HG03342 (cell line): ENCODE data around the gene FFAR4.

Experiments used
- ATAC-seq: cut with Tn5 transposase; IDR thresholded peaks from one replicate; pipeline ENCODE4 v1.9.1; 2021; ENCODE audit warnings: mild to moderate bottlenecking, moderate library complexity; ENCODE audit not compliant: unreplicated experiment

The FFAR4 gene

DNA sequence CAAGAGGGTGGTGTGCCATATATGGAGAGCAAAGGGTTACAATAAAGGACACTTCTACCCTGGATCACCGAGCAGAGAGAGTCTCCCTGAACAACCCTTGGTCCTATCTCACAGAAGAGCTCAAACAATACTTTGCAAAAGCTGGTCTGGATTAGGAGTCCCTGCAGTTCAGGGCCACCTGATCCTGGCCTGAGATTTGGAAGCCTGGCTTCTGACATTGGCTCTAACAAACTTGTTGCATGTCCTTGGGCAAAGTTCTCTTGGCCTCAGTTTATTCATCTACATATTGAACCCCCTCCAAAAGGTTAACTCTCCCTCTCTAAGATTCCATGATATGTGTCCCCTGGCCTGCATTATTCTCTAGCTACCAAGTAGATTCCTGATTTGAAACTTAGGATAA lies 32.9 kb downstream of the FFAR4 start:
- ATAC-seq: no peak

DNA sequence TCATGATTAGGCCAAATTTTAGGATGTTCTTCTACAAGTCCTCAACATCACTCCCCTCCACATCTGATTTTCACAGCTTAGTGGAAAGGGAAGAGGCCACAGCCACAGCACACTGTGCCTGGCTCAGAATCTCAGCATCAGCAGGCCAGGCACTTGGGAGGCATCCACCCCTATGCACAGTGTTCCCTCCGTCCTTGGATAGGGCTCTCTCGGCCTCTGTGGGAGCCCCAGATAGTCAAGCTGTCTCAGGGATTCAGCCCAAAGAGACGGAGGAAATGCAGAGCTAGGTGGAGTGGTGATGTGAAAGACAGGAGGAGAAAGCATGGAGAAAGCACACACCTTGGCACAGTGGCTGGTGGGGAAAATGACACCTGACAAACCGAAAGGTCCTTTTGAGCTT lies 33.3 kb downstream of the FFAR4 start:
- ATAC-seq: no peak

DNA sequence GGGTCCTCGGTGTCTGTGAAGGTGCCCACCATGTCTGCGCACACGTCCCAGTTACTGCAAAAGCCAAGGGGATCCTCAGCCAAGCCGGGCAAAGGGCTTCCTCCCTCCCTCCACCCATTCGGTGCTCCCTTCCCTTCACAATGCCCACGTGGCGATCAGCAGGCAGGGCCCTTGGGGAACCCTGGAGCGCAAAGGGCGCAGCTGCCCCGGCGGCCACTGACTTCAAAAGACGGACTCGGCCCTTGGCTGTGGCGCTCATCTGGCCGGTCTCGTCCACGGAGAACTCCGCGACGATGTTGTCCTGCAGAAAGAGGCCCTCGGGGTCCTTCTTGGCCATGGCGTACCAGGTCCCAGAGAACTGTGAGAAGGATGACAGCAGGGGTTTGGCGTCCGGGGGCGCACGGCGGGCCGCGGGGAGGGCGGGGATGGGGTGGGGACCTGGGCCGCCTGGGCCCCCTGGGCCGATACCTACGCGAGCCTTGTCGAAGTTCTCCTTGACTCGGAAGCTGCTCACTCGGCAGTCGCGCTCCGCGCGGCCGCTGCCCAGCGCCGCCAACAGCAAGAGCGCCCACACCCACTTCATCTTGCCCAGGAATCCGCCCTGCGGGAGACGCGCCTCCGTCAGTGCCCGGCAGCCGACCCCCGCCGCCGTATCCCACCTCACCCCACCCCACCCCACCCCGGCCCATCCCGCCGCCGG lies 34.1 kb downstream of the FFAR4 start:
- ATAC-seq: no peak

DNA sequence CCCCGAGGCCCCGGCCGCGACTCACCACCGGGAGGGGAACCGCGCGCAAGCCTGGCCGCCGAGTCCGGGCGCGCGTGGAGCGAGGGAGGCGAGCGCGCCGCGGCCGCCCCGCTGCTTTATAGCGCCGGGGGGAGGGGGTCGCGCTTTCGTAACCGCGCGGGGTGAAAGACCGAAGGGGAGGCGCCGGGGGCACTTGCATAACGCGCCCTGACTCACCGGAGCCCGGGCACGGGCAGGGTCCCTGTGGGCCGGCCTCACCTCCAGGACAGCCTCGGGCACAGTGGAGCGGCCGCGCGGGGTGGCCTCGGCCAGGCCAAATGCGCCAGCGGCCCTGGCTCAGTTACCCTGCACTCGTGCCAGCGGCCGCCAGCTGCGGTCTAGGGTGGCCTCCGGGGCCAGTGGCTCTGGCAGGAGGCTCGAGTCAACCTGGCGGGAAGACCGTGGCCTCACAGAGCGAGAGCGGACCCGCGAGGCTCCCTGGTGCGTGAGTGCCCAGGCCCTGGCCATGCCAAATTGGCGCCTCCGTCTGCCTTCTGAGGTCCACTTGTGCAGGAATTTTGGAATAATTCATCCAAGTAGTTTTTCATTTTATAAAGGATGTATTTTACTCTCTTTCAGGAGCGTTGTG lies 34.8 kb downstream of the FFAR4 start, which contains the start of gene RBP4:
Gene RBP4, minus strand, starts transcription at position 90 of the 628 bp plus-strand sequence. CDS start 207 bp downstream, outside the sequence.
- ATAC-seq: no peak

DNA sequence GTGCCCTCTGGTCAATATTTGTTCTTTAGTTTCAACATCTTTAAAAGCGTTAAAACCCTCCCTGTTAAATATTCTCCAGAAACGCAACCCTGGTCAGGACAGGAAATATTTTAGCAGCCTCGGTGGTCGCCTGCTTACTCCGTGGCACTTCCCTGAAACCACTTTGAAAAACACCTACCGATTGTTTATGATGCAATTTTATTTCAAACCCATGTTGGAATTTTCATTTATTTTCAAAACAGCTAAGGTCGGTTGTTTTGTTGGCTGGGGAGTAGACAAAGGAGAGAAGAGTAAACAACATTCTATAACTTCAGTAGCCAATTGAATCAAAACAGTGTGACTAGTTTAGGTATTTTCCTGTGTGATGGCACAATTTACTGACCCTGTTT lies 35.3 kb downstream of the FFAR4 start:
- ATAC-seq: no peak

DNA sequence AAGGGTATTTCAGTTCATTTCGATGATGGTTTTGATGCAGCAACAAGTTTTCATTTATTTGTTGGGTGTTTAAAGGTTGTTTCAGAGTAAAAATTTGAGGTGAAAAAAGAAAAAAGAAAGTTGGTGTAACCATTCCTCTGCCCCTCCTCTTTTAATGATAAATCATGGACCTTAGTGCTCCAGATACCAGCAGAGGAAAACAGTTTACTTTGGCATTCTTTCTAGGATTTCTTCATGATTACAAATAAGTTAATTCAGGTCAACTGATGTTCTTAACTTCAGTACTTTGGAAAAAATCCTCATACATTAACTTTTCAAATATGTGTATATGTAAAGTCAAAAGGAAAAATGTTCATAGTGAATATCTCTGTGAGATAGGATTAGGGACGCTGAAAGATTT lies 36.6 kb downstream of the FFAR4 start:
- no peak for ATAC-seq

DNA sequence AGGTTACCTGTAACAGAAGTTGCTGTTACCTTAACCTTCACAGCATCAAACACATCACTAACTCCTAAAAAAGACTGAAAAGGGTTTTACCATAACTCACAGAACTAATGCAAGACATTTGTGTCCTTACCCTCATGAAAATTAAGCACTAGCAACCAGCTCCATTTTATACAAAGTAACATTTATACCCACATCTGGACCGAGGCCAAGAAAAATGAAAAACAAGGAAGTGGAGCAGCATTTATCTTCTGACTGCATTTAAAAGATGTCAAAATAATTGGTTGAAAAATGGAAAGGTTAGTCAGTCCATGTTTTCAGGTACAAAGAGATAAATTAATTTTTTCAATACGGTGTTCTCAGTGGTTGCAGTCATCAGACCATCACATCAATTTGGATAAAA lies 37.7 kb downstream of the FFAR4 start:
- no peak for ATAC-seq

DNA sequence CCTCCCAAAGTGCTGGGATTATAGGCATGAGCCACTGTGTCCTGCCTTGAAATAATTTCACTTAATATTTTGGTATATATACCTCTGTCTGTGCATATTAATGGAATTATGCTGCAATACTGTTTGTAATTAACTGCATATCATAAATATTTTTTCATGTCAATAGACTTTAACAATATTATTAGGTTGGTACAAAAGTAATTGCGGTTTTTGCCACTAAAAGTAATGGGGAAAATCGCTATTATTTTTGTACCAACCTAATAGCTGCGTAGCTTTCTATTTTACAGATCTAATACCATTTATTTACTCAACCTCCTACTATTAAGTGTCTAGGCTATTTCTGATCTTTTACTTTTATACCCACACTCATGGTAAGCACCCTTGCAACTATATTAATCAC lies 42.0 kb downstream of the FFAR4 start:
- ATAC-seq: no peak

DNA sequence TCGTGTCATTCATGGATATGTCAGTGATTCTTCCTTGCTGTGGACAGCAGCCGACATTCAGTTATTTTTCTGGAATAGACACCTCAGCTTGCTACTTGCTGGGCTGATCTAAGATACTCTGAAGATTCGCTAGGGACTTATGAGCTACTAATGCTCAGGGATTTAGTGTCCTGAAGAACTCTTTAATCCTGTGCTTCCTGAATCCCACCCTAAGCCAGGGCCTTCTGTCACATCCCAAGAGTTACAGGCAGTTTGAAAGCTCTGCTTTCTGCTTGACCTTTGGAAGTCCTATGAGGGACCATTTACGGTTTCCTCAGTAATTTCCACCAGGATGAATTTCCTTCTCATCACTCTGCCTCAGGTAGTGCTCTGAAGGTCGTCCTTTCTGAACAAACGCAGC lies 45.8 kb downstream of the FFAR4 start, which contains the start of gene PDE6C:
Gene PDE6C, plus strand, starts transcription at position 227 of the 400 bp plus-strand sequence. CDS start 189 bp downstream, outside the sequence.
- no peak for ATAC-seq

DNA sequence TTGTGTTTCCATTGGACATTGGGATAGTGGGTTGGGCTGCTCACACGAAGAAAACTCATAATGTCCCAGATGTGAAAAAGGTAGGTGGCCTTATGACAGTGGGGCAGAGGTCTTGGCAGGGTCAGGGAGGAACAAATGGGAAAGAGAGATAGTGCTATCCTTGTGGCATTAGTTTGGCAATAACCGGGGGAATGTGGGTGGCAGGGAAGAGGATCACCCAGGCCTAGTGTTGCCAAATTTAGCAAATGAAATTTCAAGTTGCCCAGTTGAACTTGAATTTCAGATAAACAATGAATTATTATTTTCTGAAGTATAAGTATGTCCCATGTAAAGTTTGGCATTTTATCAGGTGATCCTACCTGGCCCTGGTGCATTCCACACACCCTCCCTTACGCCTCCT lies 46.7 kb downstream of the FFAR4 start:
- no peak for ATAC-seq

DNA sequence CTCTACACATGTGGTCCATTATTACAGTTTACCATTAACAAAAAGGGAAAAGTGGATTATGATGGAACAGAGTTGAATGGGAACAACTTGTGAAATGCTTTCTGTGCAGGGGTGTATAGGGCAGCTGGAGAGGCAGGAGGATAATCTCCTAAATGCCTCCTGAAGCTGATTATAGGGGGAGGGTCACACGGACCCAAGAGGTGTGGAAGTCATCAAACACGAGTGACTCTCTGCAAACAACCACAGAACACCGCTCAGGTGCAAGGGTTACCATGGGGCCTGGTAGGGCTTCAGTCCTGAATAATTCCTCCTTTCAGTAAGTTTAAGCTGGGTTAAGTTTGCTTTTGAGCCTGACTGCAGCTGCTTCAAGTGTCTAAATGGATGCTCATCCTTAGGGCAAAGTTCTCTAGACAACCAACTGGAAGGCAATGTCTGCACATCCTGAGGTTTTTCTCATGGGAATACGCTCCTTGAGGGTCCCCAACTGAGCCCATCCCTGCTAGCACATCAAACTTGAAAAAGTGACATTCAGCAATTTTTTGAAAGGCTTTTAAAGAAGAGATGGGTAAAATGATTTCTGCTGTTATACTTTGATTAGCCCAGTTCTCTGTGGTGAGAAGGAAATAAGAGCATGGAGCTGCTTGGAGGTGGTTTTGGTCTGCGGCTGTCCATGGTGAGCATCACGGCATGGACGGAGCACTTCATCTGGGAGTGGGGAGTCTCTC lies 47.8 kb downstream of the FFAR4 start:
- no peak for ATAC-seq

DNA sequence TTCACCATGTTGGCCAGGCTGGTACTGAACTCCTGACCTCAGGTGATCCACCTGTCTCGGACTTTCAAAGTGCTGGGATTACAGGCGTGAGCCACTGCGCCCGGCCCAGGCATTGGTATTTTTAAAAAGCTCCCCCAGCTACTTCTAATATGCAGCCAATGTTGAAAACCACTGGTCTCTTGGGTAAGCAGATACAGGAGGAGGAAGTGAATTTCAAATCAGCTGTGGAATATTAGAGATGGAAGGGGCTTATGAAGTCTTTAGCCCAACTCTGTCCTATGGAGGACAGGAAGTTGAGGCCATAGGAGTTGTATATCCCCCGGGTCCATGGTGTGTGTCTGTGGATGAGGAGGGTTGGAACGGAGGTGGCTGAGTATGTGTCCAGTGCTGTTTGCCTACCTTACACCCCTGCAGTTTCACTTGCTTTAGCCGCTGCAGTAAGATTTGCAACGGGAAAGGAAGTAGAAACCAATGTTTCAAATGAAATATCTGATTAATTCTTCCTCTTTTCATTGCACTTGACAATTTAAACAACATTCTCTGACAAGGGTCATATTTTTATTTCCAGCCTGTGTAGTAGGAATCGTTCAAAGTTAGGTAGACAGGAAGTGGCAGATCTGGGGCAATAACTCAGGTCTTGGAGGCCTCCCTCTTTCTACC lies 49.2 kb downstream of the FFAR4 start:
- no peak for ATAC-seq

DNA sequence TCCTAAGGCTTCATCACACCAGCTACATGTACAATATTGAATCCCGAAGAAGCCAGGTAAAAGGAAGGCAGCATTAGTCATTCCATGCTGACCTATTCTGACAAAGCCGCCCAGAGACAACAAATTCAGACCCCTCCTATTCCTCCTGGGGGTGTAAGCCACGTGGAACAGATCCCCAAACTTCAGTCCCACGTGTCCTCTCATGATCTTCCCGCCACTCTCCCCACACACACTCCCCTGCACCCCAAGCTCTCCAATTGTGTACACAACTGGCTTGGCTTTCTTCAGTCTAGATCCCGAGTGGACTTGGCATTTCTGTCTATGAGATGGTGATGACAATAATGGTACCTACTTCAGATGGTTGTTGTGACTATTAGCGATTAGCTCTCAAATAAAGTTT lies 54.5 kb downstream of the FFAR4 start:
- no peak for ATAC-seq

DNA sequence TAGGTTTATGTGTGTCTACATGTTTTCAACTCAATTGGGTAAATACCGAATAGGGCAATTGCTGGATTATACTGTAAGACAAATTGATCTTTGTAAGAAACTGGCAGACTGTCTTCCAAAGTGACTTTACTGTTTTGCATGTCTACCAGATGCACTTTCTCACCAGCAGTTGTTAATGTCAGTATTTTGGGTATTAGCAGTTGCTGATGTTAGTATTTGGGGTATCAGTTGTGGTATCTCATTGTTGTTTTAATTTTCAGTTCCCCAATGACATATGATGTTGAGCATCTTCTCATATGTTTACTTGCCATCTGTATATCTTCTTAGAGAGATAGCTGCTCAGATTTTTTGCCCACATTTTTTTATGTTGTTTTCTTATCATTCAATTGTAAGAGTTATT lies 56.5 kb downstream of the FFAR4 start:
- ATAC-seq: no peak

DNA sequence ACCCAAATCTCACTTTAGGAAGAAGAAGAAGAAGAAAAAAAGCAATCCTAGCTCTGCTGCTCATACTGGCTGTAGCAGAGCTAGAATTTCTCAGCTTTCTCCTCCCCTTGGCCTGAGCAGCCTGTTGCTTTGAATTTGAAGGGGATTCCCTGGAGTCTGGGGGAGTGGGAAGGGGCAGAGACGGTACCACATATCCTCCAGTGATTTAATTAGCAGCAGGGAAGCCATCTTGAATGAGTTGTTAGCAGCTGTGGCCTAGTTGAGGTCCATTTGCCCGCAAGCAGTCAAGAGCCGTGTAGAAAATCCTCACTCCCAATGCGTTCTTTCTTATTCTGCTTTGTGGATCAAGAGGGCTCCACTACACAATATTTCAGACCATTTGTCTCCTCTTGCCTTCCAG lies 62.4 kb downstream of the FFAR4 start:
- ATAC-seq: no peak

DNA sequence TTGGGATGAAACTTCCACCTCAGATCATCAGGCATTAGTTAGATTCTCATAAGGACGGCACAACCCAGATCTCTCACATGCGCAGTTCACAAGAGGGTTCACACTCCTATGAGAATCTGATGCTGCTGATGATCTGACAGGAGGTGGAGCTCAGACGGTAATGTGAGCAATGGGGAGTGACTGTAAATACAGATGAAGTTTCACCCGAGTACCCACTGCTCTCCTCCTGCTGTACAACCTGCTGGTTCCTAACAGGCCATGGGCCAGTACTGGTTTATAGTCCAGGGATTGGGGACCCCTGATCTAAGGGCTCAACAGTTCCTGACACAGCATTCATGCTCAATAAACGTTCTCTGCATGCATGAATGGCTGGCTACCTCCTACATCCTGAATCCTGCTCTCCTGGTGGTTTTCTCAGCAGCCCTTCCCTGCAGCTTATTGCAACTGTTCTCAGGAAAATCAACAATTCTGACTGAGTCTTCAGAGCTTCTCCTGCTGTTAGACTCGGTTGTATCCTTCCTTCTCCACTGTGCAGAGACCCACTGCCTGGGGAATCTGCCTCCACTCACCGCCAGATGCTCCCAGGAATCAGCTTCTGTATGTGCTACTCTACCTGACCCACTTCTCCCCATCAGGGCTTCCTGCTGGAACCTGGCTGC lies 63.3 kb downstream of the FFAR4 start:
- no peak for ATAC-seq

DNA sequence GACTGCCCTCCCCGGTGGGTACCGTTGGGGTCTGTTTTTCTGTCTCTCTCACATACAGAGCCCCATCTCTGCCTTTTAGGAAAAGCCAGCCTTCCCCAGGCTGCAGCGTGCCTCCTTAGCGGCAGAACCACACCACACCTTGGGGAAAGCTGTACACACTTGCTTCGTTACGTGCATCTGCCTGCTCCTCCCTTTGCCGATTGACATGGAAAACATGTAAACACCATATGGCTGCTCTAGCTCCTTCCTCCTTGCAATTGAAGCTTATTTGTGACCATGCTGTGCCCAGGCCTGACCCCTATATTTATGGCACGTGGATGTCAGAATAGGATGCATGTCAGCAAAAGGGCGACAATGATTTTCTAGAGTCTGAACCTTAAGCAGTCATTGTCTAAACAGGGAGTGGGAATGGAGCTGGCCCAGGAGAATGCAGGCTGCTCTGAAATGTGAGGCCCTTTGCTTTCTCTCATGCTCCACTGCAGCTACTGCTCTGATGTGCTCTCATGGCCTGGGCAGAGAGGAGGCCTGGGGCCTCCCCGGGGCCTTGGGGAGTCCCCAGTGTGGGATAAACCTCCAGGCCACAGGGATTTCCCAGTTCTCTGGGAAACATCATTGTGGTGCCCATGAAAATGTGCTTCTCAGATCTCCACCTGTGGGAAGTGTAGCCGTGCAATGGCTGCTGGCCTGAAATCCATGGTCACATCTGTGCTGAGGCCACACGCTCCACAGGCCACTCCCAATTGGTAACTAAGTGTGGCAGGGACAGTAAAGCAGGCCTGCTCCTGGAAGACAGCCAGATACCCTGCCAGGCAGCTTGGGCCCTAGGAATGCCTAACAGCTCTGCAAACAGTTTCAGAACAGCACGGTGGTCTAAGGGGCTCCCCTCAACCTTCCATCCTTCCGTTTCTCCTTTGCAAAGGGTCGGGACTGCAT lies 64.4 kb downstream of the FFAR4 start:
- ATAC-seq: no peak
